SK-N-MC (cell line): Measurements from ENCODE around the gene C19orf44.

Experiments used
- DNase-seq: peaks from one replicate; pipeline ENCODE4 v3.0.0-alpha.2; 2011; ENCODE audit warnings: low read depth, low spot score
- H3K27ac ChIP-seq: fragments of 200-600 bp; sonication (generic); 2 replicates; pipeline ENCODE4 v1.5.1; 2016; ENCODE audit warnings: mixed run types
- H3K36me3 ChIP-seq: fragments of 200-600 bp; sonication (generic); 2 replicates; pipeline ENCODE4 v1.6.1; 2017; ENCODE audit warnings: antibody characterized with exemption, low read length, mixed read lengths; ENCODE audit not compliant: insufficient read depth
- H3K4me3 ChIP-seq: fragments of 200-600 bp; sonication (generic); 2 replicates; pipeline ENCODE4 v1.5.1; 2016
- H3K9ac ChIP-seq: fragments of 200-600 bp; sonication (generic); 2 replicates; pipeline ENCODE4 v1.8.0; 2017; ENCODE audit warnings: mixed run types, mixed read lengths; ENCODE audit not compliant: insufficient read length
- H3K9me3 ChIP-seq: fragments of 200-600 bp; sonication (generic); 2 replicates; pipeline ENCODE4 v1.6.1; 2017; ENCODE audit warnings: low read depth, mild to moderate bottlenecking, antibody characterized with exemption, low read length, moderate library complexity, mixed read lengths
- EZH2 ChIP-seq: fragments of 200-600 bp; sonication (generic); IDR thresholded peaks from one replicate; pipeline ENCODE4 v1.6.1; 2017; ENCODE audit warnings: antibody characterized with exemption
- FOXP2 ChIP-seq: optimal IDR thresholded peaks from 2 replicates; pipeline ENCODE3; 2011; ENCODE audit warnings: mild to moderate bottlenecking, moderate library complexity; ENCODE audit not compliant: insufficient read depth; ENCODE audit errors: extremely low read length, control extremely low read depth
- POLR2AphosphoS5 ChIP-seq: IDR thresholded peaks from 2 replicates; pipeline ENCODE4 v1.6.1; 2012; ENCODE audit warnings: mild to moderate bottlenecking, low read depth, low read length, borderline replicate concordance

The C19orf44 gene

GRCh38 chr19:16554776-16555175 is 58.6 kb downstream of the C19orf44 start:
- no peak overlapping the region for H3K27ac ChIP-seq
- no peak overlapping the region for H3K9ac ChIP-seq
- TF ChIP-seq POLR2AphosphoS5 = no peak
- no peak for TF ChIP-seq FOXP2
- no peak for TF ChIP-seq EZH2
- H3K4me3 ChIP-seq = no peak overlapping the region
- peaks cover 12% of the 10 kb centered on the region for H3K36me3 ChIP-seq
- DNase-seq = no peak
- no peaks in the 10 kb centered on the region for H3K9me3 ChIP-seq

GRCh38 chr19:16559780-16560276 is 63.6 kb downstream of the C19orf44 start:
- no peak overlapping the region for H3K4me3 ChIP-seq
- no peak for DNase-seq
- no peak overlapping the region for H3K9ac ChIP-seq
- H3K9me3 ChIP-seq = no peaks in the 10 kb centered on the region
- H3K27ac ChIP-seq = 0 out of 2 replicates have a peak overlapping the region, but pooled peaks have one; percentile 13
- TF ChIP-seq POLR2AphosphoS5 (no peak), EZH2 (no peak), FOXP2 (no peak)
- peaks cover 18% of the 10 kb centered on the region; the same call in 1 of the 2 replicates for H3K36me3 ChIP-seq

GRCh38 chr19:16561382-16561781 is 65.2 kb downstream of the C19orf44 start:
- H3K27ac ChIP-seq = no peak overlapping the region
- no peak for TF ChIP-seq EZH2
- TF ChIP-seq POLR2AphosphoS5 = no peak
- no peak for TF ChIP-seq FOXP2
- no peak for DNase-seq
- no peak overlapping the region for H3K9ac ChIP-seq
- H3K4me3 ChIP-seq = no peak overlapping the region
- H3K9me3 ChIP-seq = no peaks in the 10 kb centered on the region
- peaks cover 22% of the 10 kb centered on the region; the same call in 1 of the 2 replicates for H3K36me3 ChIP-seq

- H3K36me3 ChIP-seq = peaks cover 34% of the 10 kb centered on the region
These were observed 66.4 kb downstream of the C19orf44 start for GRCh38 chr19:16562608-16563025.

GRCh38 chr19:16564842-16565241 is 68.6 kb downstream of the C19orf44 start:
- Histone ChIP-seq H3K4me3 (no peak overlapping the region), H3K9me3 (no peaks in the 10 kb centered on the region), H3K9ac (no peak overlapping the region), H3K27ac (no peak overlapping the region), H3K36me3 (peaks cover 43% of the 10 kb centered on the region)
- TF ChIP-seq POLR2AphosphoS5 (no peak), FOXP2 (no peak), EZH2 (no peak)
- no peak for DNase-seq

More at GRCh38 chr19:16562608-16563025, 66.4 kb downstream of the C19orf44 start:
- Histone ChIP-seq H3K9ac (no peak overlapping the region), H3K9me3 (no peaks in the 10 kb centered on the region), H3K4me3 (no peak overlapping the region), H3K27ac (no peak overlapping the region)
- DNase-seq = no peak
- TF ChIP-seq EZH2 (no peak), POLR2AphosphoS5 (no peak), FOXP2 (no peak)

- Histone ChIP-seq H3K36me3 (peaks cover 50% of the 10 kb centered on the region), H3K9ac (no peak overlapping the region), H3K27ac (no peak overlapping the region), H3K4me3 (no peak overlapping the region), H3K9me3 (no peaks in the 10 kb centered on the region)
- no peak for TF ChIP-seq POLR2AphosphoS5
- TF ChIP-seq FOXP2 = no peak
- TF ChIP-seq EZH2 = no peak
- DNase-seq = no peak
These were observed 70.0 kb downstream of the C19orf44 start for GRCh38 chr19:16566161-16566560.

- TF ChIP-seq EZH2 (no peak), FOXP2 (no peak)
- H3K27ac ChIP-seq = no peak overlapping the region
- no peak overlapping the region for H3K9ac ChIP-seq
- H3K9me3 ChIP-seq = no peaks in the 10 kb centered on the region
- DNase-seq = no peak
- no peak overlapping the region for H3K4me3 ChIP-seq
- peaks cover 46% of the 10 kb centered on the region for H3K36me3 ChIP-seq
These were observed 70.5 kb downstream of the C19orf44 start for GRCh38 chr19:16566702-16567101.

GRCh38 chr19:16569609-16570320 is 73.6 kb downstream of the C19orf44 start:
- DNase-seq = no peak
- no peaks in the 10 kb centered on the region for H3K9me3 ChIP-seq
- H3K27ac ChIP-seq = no peak overlapping the region
- peaks cover 36% of the 10 kb centered on the region for H3K36me3 ChIP-seq
- H3K9ac ChIP-seq = no peak overlapping the region
- no peak overlapping the region for H3K4me3 ChIP-seq
- no peak for TF ChIP-seq EZH2
- no peak for TF ChIP-seq POLR2AphosphoS5
- no peak for TF ChIP-seq FOXP2
